Measurements from ENCODE around the gene FAM90A1. TPM values are rescaled to one million over a fixed set of nuclear protein-coding genes. Genes with fewer than 3 reads are reported as not detected.
"Not testable (repeated sequence)": the region's sequence is repeated elsewhere in the genome, so short reads cannot be mapped to it uniquely, and the experiment has no call there.

The FAM90A1 gene
- total and polyA plus RNA-seq, 5 experiments from 2014 or later = 0.22 TPM; not detected in 4

DNA sequence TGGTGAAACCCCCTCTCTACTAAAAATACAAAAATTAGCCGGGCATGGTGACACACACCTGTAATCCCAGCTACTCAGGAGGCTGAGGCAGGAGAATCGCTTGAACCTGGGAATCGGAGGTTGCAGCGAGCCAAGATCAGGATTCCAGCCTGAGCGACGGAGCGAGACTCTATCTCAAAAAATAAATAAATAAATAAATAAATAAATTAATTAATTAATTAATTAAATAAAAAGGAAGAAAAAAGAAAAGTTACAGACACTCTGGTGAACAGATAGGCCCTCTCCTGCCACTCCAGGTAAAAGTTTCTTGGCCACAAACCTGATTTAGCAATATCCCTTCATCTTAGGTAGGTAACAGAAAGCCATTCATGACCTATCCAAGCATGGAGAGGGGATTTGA, 44.5 kb downstream of the FAM90A1 start:
- DNase-seq, H3K4me3 Mint-ChIP-seq, H3K36me3 Mint-ChIP-seq, H3K27me3 Mint-ChIP-seq, POLR2A ChIA-PET, H3K9me3 Mint-ChIP-seq, H3K27ac Mint-ChIP-seq, ATAC-seq: not testable (repeated sequence)
- H3K4me1 Mint-ChIP-seq = peaks cover 6 to 18% (median 17%) of the 10 kb centered on the region in 4 donors

- H3K9me3 Mint-ChIP-seq, H3K27me3 Mint-ChIP-seq, ATAC-seq, H3K36me3 Mint-ChIP-seq, DNase-seq, POLR2A ChIA-PET: not testable (repeated sequence)
- Mint-ChIP-seq H3K27ac (peak overlapping the region in 5 of 10 donors; percentile 69 to 85 (median 78)), H3K4me1 (peaks cover 6 to 18% (median 17%) of the 10 kb centered on the region in 4 donors), H3K4me3 (peak overlapping the region; percentile 31 to 84 (median 78))
Observed at GRCh38 chr12:8181271-8181670, 46.1 kb downstream of the FAM90A1 start.

DNA sequence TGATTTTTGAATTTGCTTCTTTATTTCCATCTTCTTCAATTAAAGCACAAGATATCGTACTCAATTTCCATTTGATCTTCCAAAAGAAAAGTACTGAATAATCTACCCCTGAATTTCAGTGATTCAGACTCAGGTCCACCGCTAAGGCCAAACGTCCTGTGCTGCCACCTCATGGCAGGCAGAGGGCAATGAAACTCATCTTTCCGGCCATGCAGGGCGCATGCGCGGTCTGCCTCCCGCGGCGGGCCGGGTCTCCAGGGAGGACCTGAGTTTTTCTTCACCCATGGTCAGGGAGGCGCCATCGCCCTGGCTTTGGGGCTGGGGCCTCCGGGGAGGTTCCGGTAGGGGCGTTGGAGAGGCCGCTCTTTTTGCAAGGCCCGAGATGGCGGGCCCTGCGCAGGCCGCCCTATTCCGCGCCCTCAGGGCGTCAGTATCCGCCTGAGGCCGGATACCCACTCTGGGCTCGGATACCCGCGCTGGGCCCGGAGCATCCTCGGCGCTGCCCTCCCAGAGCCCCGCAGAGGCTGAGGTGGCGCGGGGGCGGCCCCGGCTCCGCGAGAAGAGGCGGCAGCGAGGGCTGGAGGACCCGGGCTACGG, 47.3 kb downstream of the FAM90A1 start:
- Mint-ChIP-seq H3K4me1 (peaks cover 6 to 18% (median 17%) of the 10 kb centered on the region in 4 donors), H3K27ac (peak overlapping the region; percentile 74 to 97 (median 85)), H3K4me3 (peak overlapping the region; percentile 72 to 90 (median 83))
- H3K36me3 Mint-ChIP-seq, POLR2A ChIA-PET, H3K27me3 Mint-ChIP-seq, H3K9me3 Mint-ChIP-seq: not testable (repeated sequence)
- ATAC-seq = peak; percentile 97 to 100
- DNase-seq = peak; percentile 42 to 91 (median 81)

DNA sequence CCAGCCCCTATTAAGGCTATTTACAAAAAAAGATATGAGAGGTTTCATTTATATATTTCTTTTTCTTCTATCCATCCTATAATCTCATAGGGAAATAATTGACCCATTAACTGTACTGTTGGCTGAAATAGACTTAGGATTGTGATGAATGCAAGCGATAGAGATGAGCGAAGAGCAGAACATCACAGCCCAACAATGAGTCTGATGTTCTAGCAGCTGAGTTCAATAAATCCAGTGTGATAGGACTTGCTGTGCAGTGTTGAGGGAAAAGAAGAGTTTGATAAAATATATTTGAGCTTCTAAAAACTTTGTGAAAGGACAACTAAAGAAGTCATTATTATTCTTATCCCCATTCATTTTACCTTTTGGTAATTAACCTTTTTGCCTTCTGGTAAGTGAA, 54.5 kb downstream of the FAM90A1 start:
- H3K27me3 Mint-ChIP-seq, H3K36me3 Mint-ChIP-seq, H3K4me1 Mint-ChIP-seq, DNase-seq, H3K4me3 Mint-ChIP-seq, ATAC-seq, H3K27ac Mint-ChIP-seq, H3K9me3 Mint-ChIP-seq, POLR2A ChIA-PET: not testable (repeated sequence)

Other genes with a start within 250 kb of the FAM90A1 start
- gene FOXJ2, start 194.9 kb downstream of the FAM90A1 start, total RNA-seq = 10 to 100 TPM; 26.6 to 27.1 TPM
- 10 to 100 TPM in 1 of 3 donors, 1 to 10 TPM in 2; 6.7 to 14.4 (median 9.7) TPM for gene FOXJ2, start 194.9 kb downstream of the FAM90A1 start, polyA plus RNA-seq
- gene C3AR1, start 161.3 kb downstream of the FAM90A1 start, total RNA-seq = 1 to 10 TPM; 1.5 to 2.0 TPM
- 1 to 10 TPM in 2 of 3 donors, under 1 TPM in 1; 0.09 to 6.5 (median 2.7) TPM for gene C3AR1, start 161.3 kb downstream of the FAM90A1 start, polyA plus RNA-seq
- 10 to 100 TPM; 59.8 to 67.9 TPM for gene NECAP1, start 145.3 kb downstream of the FAM90A1 start, total RNA-seq
- gene NECAP1, start 145.3 kb downstream of the FAM90A1 start, polyA plus RNA-seq = 10 to 100 TPM; 20.4 to 26.0 (median 24.9) TPM
- 1 to 10 TPM; 1.4 to 2.9 TPM for gene CLEC4A, start 104.0 kb downstream of the FAM90A1 start, total RNA-seq
- under 1 TPM; 0.39 to 0.82 (median 0.60) TPM for gene CLEC4A, start 104.0 kb downstream of the FAM90A1 start, polyA plus RNA-seq
- not detected for gene ZNF705A, start 70.6 kb downstream of the FAM90A1 start, total RNA-seq
- not detected for gene ZNF705A, start 70.6 kb downstream of the FAM90A1 start, polyA plus RNA-seq
- gene CLEC6A, start 228.3 kb upstream of the FAM90A1 start, total RNA-seq = not detected
- not detected for gene CLEC6A, start 228.3 kb upstream of the FAM90A1 start, polyA plus RNA-seq